ENCODE results near the gene TARS1. TPM values are rescaled to one million over a fixed set of nuclear protein-coding genes. Genes with fewer than 3 reads are reported as not detected.

TARS1 gene
- total and polyA plus RNA-seq, 10 of the 15 experiments (the other 5 are each of a cell fraction or from before 2014, with no cell fraction given) = 163 to 350 (median 228) TPM

GRCh38 chr5:33439905-33440481 lies 772 bp upstream of the TARS1 start:
- no peak for TF ChIP-seq HDAC2 (IDR thresholded peaks at IDR 0.05)
- 0 out of 2 replicates have a peak, but pooled peaks have one; percentile 70 for TF ChIP-seq CHD1 (IDR thresholded peaks at IDR 0.05; ENCODE audit: low read depth, low read length)
- TF ChIP-seq, protein P1, sequence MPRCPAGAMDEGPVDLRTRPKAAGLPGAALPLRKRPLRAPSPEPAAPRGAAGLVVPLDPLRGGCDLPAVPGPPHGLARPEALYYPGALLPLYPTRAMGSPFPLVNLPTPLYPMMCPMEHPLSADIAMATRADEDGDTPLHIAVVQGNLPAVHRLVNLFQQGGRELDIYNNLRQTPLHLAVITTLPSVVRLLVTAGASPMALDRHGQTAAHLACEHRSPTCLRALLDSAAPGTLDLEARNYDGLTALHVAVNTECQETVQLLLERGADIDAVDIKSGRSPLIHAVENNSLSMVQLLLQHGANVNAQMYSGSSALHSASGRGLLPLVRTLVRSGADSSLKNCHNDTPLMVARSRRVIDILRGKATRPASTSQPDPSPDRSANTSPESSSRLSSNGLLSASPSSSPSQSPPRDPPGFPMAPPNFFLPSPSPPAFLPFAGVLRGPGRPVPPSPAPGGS (IDR thresholded peaks at IDR 0.05; ENCODE audit: borderline replicate concordance, insufficient read depth, low read depth, low read length, poor library complexity, severe bottlenecking) = no peak
- no peak for TF ChIP-seq ZNF217 (IDR thresholded peaks at IDR 0.05)
- no peak for TF ChIP-seq CBX3 (IDR thresholded peaks at IDR 0.05; ENCODE audit: borderline replicate concordance, low read depth)
- no peak for TF ChIP-seq BMI1 (IDR thresholded peaks at IDR 0.05; ENCODE audit: borderline replicate concordance)
- 0 out of 2 replicates have a peak, but pooled peaks have one; percentile 13 for TF ChIP-seq ZNF207 (IDR thresholded peaks at IDR 0.05; ENCODE audit: borderline replicate concordance)
- TF ChIP-seq TCF7 (IDR thresholded peaks at IDR 0.05; ENCODE audit: borderline replicate concordance) = no peak
- TF ChIP-seq MTA3 (IDR thresholded peaks at IDR 0.05; ENCODE audit: borderline replicate concordance, low read length) = peak; percentile 41; the same call in 1 of the 2 replicates
- TF ChIP-seq EED (IDR thresholded peaks at IDR 0.05; ENCODE audit: low read depth) = no peak; the same call in 1 of the 2 replicates
- TF ChIP-seq GATAD2B (conservative IDR thresholded peaks at IDR 0.05; ENCODE audit: low read depth) = 0 out of 2 replicates have a peak, but pooled peaks have one; percentile 26
- TF ChIP-seq MTA2 (IDR thresholded peaks at IDR 0.05; ENCODE audit: low read depth) = no peak
- no peak for TF ChIP-seq ZSCAN29 (IDR thresholded peaks at IDR 0.05)
- peak; percentile 7 for TF ChIP-seq KLF5 (IDR thresholded peaks at IDR 0.05; ENCODE audit: partially characterized antibody)
- no peak for TF ChIP-seq ETV6 (conservative IDR thresholded peaks at IDR 0.05 in 1 of 2, IDR thresholded peaks at IDR 0.05 in 1 of 2; ENCODE audit: borderline replicate concordance in 1 of 2, low read depth in 1 of 2)
- no peak for DNase-seq (ENCODE audit: low read depth, low spot score)
- ChIA-PET CTCF (interaction anchor here (1.3 to 4.5 kb wide), 4 partner anchors 16 to 530 kb away, joined by 3 to 40 read pairs (median 15); no protein-coding TSS in a partner anchor), SMC1A (ENCODE audit: uncharacterized antibody, unreplicated experiment) (interaction anchor here (1.0 to 5.0 kb wide), 6 partner anchors 13 to 530 kb away, joined by 3 to 65 read pairs (median 6); partner anchors contain the start of gene RXFP3), RAD21 (ENCODE audit: unreplicated experiment) (interaction anchor here (1.2 to 4.8 kb wide), 4 partner anchors 236 to 530 kb away, joined by 3 to 83 read pairs (median 18); partner anchors contain the start of gene RXFP3), POLR2A (interaction anchor here (2.1 kb wide), 1 partner anchor 530 kb away, joined by 5 read pairs; no protein-coding TSS in a partner anchor)
- BruUV-seq (replicated peaks) = TSS peak; percentile 80
- no peak for FAIRE-seq
- H3K27ac ChIP-seq (ENCODE audit: control insufficient read depth, insufficient read depth) = peak overlapping the region; percentile 92
- H3K36me3 ChIP-seq (ENCODE audit: control insufficient read depth in 2 of 2, insufficient read depth in 2 of 2, low read length in 1 of 2) = 0 out of 4 replicates have a peak, but pooled peaks cover 0 to 3% of the 10 kb centered on the region in 2 experiments
- H3K79me2 ChIP-seq (ENCODE audit: control insufficient read depth, insufficient read depth, low read length) = peaks cover 65% of the 10 kb centered on the region
- peak overlapping the region; percentile 84 for H2AFZ ChIP-seq (ENCODE audit: control insufficient read depth, low read depth, low read length)
- WGBS (ENCODE audit: insufficient coverage, insufficient replicate concordance, low lambda C conversion rate, missing lambda C conversion rate) = 13% methylated on average over 18 of the region's 18 CpGs
- H3K4me3 ChIP-seq = peak overlapping the region; percentile 96
- H3K9me3 ChIP-seq (replicated peaks; ENCODE audit: control insufficient read depth, insufficient read depth, low read length) = no peaks in the 10 kb centered on the region
- H3K27me3 ChIP-seq (replicated peaks in 1 of 2; ENCODE audit: control insufficient read depth in 2 of 2, insufficient read depth in 2 of 2, low read length in 1 of 2) = no peaks in the 10 kb centered on the region
- no peaks in the 10 kb centered on the region for H4K20me1 ChIP-seq (ENCODE audit: control insufficient read depth, insufficient read depth)
- intact Hi-C loops (cut with micrococcal nuclease; ENCODE audit: unreplicated experiment) (loop anchor here (1.0 to 10.0 kb wide), 3 partner anchors 235 to 1027 kb away; no protein-coding TSS in a partner anchor), in situ Hi-C loops (cut with MboI) (loop anchor here (5.0 to 25.0 kb wide), 3 partner anchors 492 to 1475 kb away; partner anchors contain the start of genes BRIX1 and RAD1)
- no peak for ATAC-seq
- H3K9ac ChIP-seq (ENCODE audit: control insufficient read depth, insufficient read depth, low read length) = peak overlapping the region; percentile 90
- peak overlapping the region; percentile 86 for H3K4me2 ChIP-seq (ENCODE audit: control insufficient read depth, insufficient read depth)
- no peaks in the 10 kb centered on the region for H3K4me1 ChIP-seq (ENCODE audit: control insufficient read depth, insufficient read depth, low read length)
